WTC11 (cell line): ENCODE results near the gene PDE8B. TPM values are rescaled to one million over a fixed set of nuclear protein-coding genes. Genes with fewer than 3 reads are reported as not detected.
"Not testable (repeated sequence)": the region's sequence is repeated elsewhere in the genome, so short reads cannot be mapped to it uniquely, and the experiment has no call there.

ENCODE experiments used
- ATAC-seq: fragments of 200-7000 bp; cut with Tn5 transposase; 2 replicates; pipeline ENCODE4 v1.10.0; 2021; ENCODE audit warnings: mild to moderate bottlenecking, moderate library complexity
- CTCF ChIA-PET: fragments of 300-600 bp; sonication (Branson Sonifier 250); formaldehyde crosslinking; loops from one replicate; lab custom pipeline; 2021; ENCODE audit warnings: antibody characterized with exemption; lab: Charles Lee
- POLR2A ChIA-PET: fragments of 350-600 bp; sonication (Branson Sonifier 250); formaldehyde crosslinking; loops from one replicate; lab custom pipeline; 2021; ENCODE audit warnings: antibody characterized with exemption; lab: Charles Lee
- DNase-seq: peaks from one replicate; pipeline ENCODE4 v3.0.0; 2021; ENCODE audit warnings: low spot score
- H3K27ac Mint-ChIP-seq: 2 replicates; pipeline ENCODE4 v1.8.0; 2021; ENCODE audit warnings: mixed read lengths
- H3K27me3 Mint-ChIP-seq: 2 replicates; pipeline ENCODE4 v1.8.0; 2021; ENCODE audit warnings: low read depth, mild to moderate bottlenecking, moderate library complexity, mixed read lengths
- H3K36me3 Mint-ChIP-seq: 2 replicates; pipeline ENCODE4 v1.8.0; 2021; ENCODE audit warnings: mixed read lengths
- H3K4me1 Mint-ChIP-seq: 2 replicates; pipeline ENCODE4 v1.8.0; 2022; ENCODE audit warnings: mixed read lengths
- H3K4me3 Mint-ChIP-seq: 2 replicates; pipeline ENCODE4 v1.8.0; 2021; ENCODE audit warnings: mild to moderate bottlenecking, moderate library complexity, mixed read lengths
- H3K9me3 Mint-ChIP-seq: 2 replicates; pipeline ENCODE4 v1.8.0; 2021; ENCODE audit warnings: mixed read lengths
- ARID4B ChIP-seq: sonication (generic); formaldehyde crosslinking; IDR thresholded peaks from 2 replicates; pipeline ENCODE4 v1.8.0; 2023; ENCODE audit warnings: missing genetic modification reagents, mild to moderate bottlenecking, borderline replicate concordance
- FOXP1 ChIP-seq: sonication (generic); formaldehyde crosslinking; IDR thresholded peaks from 2 replicates; pipeline ENCODE4 v1.8.0; 2022; ENCODE audit warnings: missing genetic modification reagents, mild to moderate bottlenecking, moderate library complexity, borderline replicate concordance
- HMGA2 ChIP-seq: fragments of 250-450 bp; sonication (Bioruptor Pico); IDR thresholded peaks from 2 replicates; pipeline ENCODE4 v1.4.0; 2021; ENCODE audit warnings: mild to moderate bottlenecking, moderate library complexity
- NFE2L1 ChIP-seq: sonication (generic); formaldehyde crosslinking; IDR thresholded peaks from 2 replicates; pipeline ENCODE4 v1.8.1; 2023; ENCODE audit warnings: missing genetic modification reagents
- NR3C1 ChIP-seq: sonication (generic); formaldehyde crosslinking; conservative IDR thresholded peaks from 2 replicates; pipeline ENCODE4 v1.8.1; 2023; ENCODE audit warnings: low read depth, mild to moderate bottlenecking, missing genetic modification reagents
- PRDM15 ChIP-seq: sonication (generic); formaldehyde crosslinking; IDR thresholded peaks from 2 replicates; pipeline ENCODE4 v1.8.0; 2022; ENCODE audit warnings: missing genetic modification reagents
- PREB ChIP-seq: sonication (generic); formaldehyde crosslinking; IDR thresholded peaks from 2 replicates; pipeline ENCODE4 v1.8.1; 2022; ENCODE audit warnings: mild to moderate bottlenecking, missing genetic modification reagents, moderate library complexity, borderline replicate concordance
- PRRX2 ChIP-seq: fragments of 250-450 bp; sonication (Bioruptor Pico); IDR thresholded peaks from 2 replicates; pipeline ENCODE4 v1.8.0; 2021; ENCODE audit warnings: mild to moderate bottlenecking
- RELA ChIP-seq: sonication (generic); formaldehyde crosslinking; IDR thresholded peaks from 2 replicates; pipeline ENCODE4 v1.8.1; 2022; ENCODE audit warnings: missing genetic modification reagents, mild to moderate bottlenecking, borderline replicate concordance
- SOX15 ChIP-seq: fragments of 250-450 bp; sonication (Bioruptor Pico); IDR thresholded peaks from 2 replicates; pipeline ENCODE4 v1.9.0; 2021; ENCODE audit warnings: mild to moderate bottlenecking
- ZNF512 ChIP-seq: sonication (generic); formaldehyde crosslinking; IDR thresholded peaks from 2 replicates; pipeline ENCODE4 v1.8.1; 2022; ENCODE audit warnings: missing genetic modification reagents, borderline replicate concordance
- total RNA-seq: library from RNA; stranded (reverse); gene quantifications from 3 replicates; pipeline ENCODE4 v1.2.3, GENCODE V29; 2021

Gene PDE8B
- total RNA-seq, 1 experiment from 2014 or later: 0.31 TPM

- TF ChIP-seq PREB (CRISPR knock-in tag) (no peak), ARID4B (CRISPR knock-in tag) (no peak), NFE2L1 (CRISPR knock-in tag) (no peak), FOXP1 (CRISPR knock-in tag) (no peak)
- TF ChIP-seq, all 79 proteins: peak for 0
These were observed 166.3 kb downstream of the PDE8B start (continued) for GRCh38 chr5:77376609-77377300.

- H3K9me3 Mint-ChIP-seq: no peaks in the 10 kb centered on the region
- H3K4me1 Mint-ChIP-seq: peaks cover 30% of the 10 kb centered on the region
- ChIA-PET CTCF (no interaction called here), POLR2A (no interaction called here)
- TF ChIP-seq ZNF512 (CRISPR knock-in tag) (no peak), NR3C1 (CRISPR knock-in tag) (no peak), PRRX2 (CRISPR knock-in tag) (no peak), SOX15 (CRISPR knock-in tag) (no peak), RELA (no peak)
- H3K27ac Mint-ChIP-seq: no peak overlapping the region
- ATAC-seq (no peak), DNase-seq (no peak)
- no peaks in the 10 kb centered on the region for H3K36me3 Mint-ChIP-seq
- H3K4me3 Mint-ChIP-seq: no peak overlapping the region
- no peaks in the 10 kb centered on the region for H3K27me3 Mint-ChIP-seq
These were observed 169.1 kb downstream of the PDE8B start for GRCh38 chr5:77379558-77380061.

GRCh38 chr5:77380636-77381035 lies 170.2 kb downstream of the PDE8B start:
- CTCF ChIA-PET: interaction anchor here (1.3 kb wide), 1 partner anchor 47 kb away, joined by 3 read pairs; no protein-coding TSS in a partner anchor

GRCh38 chr5:77383336-77383735 lies 172.9 kb downstream of the PDE8B start:
- H3K36me3 Mint-ChIP-seq, DNase-seq, POLR2A ChIA-PET, H3K27me3 Mint-ChIP-seq, H3K4me3 Mint-ChIP-seq, ATAC-seq, H3K27ac Mint-ChIP-seq, H3K9me3 Mint-ChIP-seq, CTCF ChIA-PET: not testable (repeated sequence)
- H3K4me1 Mint-ChIP-seq: peaks cover 11% of the 10 kb centered on the region

More at GRCh38 chr5:77380636-77381035, 170.2 kb downstream of the PDE8B start:
- H3K4me3 Mint-ChIP-seq: no peak overlapping the region
- H3K36me3 Mint-ChIP-seq: no peaks in the 10 kb centered on the region
- ATAC-seq (no peak), DNase-seq (no peak)
- H3K27ac Mint-ChIP-seq: peak overlapping the region; percentile 50; the same call in 1 of the 2 replicates
- no peaks in the 10 kb centered on the region for H3K27me3 Mint-ChIP-seq
- H3K4me1 Mint-ChIP-seq: peaks cover 30% of the 10 kb centered on the region
- H3K9me3 Mint-ChIP-seq: no peaks in the 10 kb centered on the region
- POLR2A ChIA-PET: no interaction called here
- TF ChIP-seq HMGA2 (CRISPR knock-in tag) (no peak), PRDM15 (CRISPR knock-in tag) (peak; percentile 76)

GRCh38 chr5:77386340-77386739 lies 175.9 kb downstream of the PDE8B start:
- H3K4me3 Mint-ChIP-seq, ATAC-seq, DNase-seq, H3K9me3 Mint-ChIP-seq, H3K4me1 Mint-ChIP-seq, H3K27ac Mint-ChIP-seq, H3K27me3 Mint-ChIP-seq, H3K36me3 Mint-ChIP-seq, CTCF ChIA-PET: not testable (repeated sequence)
- POLR2A ChIA-PET: interaction anchor here (0.7 kb wide), 1 partner anchor 99 kb away, joined by 4 read pairs; no protein-coding TSS in a partner anchor
